ENCODE measurements around the gene SYT15B.
A peak's percentile ranks its signal among the peaks of the same experiment; 100 is the strongest.
"Not testable (repeated sequence)": the region's sequence is repeated elsewhere in the genome, so short reads cannot be mapped to it uniquely, and the experiment has no call there.

The SYT15B gene

DNA sequence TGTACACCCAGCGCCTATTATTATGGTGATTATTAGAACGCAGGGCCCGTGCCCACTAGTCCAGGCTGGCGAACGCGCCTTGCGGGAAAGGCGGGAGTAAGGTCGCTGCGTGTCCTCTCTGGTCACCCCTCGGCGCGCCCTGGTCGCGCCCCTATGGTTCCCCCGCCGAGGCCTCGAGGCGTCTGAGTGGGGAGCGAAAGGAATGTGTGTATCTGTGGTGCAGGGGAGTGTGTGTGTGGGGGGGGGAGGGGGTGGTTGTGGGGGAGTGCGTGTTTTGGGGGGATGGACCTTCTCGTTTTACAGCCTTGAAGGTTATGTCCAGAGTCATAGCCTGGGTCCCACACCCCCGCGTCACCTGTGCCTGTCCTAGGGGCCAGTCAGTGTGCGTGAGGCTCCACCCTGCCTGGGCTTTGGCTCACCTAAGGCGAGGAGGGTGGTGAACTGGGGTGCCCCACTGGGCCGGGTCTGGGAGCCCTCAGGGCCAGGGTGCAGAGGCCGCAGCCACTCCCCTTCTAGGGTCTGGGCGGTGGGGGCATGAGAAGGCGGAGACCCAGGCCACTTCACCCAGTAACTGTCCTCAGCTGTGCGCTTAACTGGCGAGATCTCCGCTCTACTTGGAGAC, at the start of gene SYT15B:
Gene SYT15B, minus strand, starts transcription at position 39 of the 622 bp plus-strand sequence. CDS start 952 bp downstream, outside the sequence.
- DNase-seq (ENCODE audit: low read depth in 4 of 4, low spot score in 1 of 4) = not testable (repeated sequence)

GRCh38 chr10:47779590-47779989, 16.2 kb upstream of the SYT15B start:
- not testable (repeated sequence) for DNase-seq (ENCODE audit: low read depth in 4 of 4, low spot score in 1 of 4)

DNA sequence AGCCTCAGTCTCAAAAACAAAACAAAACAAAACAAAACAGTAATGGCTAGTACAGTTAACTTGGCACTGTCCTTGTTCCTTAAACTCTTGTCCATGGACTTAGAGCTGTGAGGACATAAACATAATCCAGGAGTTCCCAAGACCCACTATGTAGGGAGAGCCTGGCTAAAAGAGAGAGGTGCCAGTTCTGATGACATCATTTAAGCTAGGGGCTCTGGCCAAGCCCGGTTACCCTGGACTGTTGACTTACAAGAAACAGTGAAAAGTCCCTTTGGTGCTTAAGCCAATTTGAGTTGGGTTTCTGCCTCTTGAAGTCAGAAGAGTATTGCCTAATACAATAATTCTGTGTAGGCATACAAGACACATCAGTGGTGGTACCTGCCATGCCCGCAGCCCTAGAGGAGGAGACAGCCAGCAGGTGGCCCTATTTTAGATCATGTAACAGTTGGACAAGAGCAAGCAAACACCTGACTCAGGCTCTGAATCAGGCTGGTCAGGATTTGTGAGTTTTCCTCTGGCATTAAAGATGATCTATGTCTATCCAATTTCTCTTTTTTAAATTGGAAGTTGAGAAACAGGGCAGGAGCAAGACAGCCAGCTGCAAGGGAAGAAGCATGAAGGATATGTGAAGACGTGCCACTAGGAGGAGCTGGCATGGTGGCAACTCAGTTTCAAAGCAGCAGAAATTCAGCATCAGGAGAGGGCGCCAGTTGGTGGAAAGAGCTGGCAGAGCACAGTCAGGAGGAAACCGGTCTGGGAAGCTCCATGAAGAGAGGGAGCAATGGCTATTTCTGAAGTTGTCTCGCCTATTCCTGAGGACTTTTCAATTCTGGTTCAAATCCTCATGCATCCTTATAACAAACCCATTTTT, 12.2 kb upstream of the SYT15B start:
- DNase-seq (ENCODE audit: low read depth in 4 of 4, low spot score in 1 of 4) = not testable (repeated sequence)

- DNase-seq (ENCODE audit: low read depth in 4 of 4, low spot score in 1 of 4) = not testable (repeated sequence)
These were observed 7.4 kb upstream of the SYT15B start for GRCh38 chr10:47770745-47771144.

- DNase-seq (ENCODE audit: low read depth in 4 of 4, low spot score in 1 of 4) = not testable (repeated sequence)
These were observed 5.3 kb upstream of the SYT15B start for GRCh38 chr10:47768578-47769115.

DNA sequence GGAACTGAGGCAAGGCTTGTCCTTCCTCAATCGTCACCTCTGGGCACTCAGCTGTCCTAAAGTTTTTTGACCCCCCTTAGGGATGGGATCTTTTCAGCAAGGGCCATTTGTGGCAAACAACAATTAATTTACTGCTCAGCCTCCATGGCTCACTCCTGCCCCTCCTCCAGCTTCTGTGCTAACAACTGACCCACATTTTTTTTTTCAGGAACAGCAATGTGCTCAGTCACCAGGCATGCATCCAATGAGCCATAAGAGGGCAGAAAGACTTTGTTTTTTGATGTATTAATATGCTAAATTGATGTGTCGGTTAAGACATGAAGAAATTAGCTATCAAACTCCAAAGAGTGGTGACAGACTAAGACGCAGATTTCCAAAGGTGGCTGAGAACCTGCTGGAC, 4.7 kb upstream of the SYT15B start:
- not testable (repeated sequence) for DNase-seq (ENCODE audit: low read depth in 4 of 4, low spot score in 1 of 4)

DNA sequence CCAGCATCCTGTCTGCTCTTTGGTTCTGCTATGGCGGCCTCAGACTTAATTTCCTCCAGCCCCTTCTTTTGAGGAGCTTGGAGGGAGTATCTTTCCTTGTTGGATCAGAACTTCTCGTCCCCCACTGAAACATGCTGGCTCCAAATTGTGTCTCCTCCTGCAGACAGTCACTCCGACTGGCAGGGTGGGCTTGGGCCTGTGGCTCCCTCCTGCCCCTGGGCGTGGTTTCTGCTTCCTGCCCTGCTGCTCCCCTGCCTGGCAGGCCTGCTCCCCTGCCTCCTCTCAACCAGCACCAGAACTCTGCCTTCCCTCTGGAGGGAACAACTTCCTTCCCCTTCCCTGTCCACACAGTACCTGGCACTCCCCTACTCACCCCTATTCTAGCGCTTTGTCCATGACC, 3.8 kb upstream of the SYT15B start:
- DNase-seq (ENCODE audit: low read depth in 4 of 4, low spot score in 1 of 4) = not testable (repeated sequence)

DNA sequence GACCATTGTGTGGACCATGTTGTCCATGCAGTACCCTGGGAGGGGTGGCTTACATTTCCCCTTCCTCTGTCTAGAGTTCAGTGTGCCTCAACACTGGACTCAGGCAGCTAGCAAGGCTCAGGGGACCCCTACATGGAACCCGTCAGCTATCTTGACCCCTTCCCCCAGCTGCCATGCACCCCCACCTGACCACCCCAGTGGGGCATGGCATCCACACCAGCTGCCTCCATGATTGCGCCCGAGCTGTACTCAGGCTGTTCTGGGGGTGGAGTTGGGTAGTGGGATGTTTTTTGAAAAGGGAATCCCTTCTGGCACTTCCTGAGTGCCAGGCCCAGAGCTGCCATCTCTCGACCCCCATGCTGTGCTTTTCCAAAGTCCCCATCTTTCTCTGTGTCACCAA, 1.8 kb upstream of the SYT15B start:
- not testable (repeated sequence) for DNase-seq (ENCODE audit: low read depth in 4 of 4, low spot score in 1 of 4)

GRCh38 chr10:47762674-47763553, 478 bp downstream of the SYT15B start:
- not testable (repeated sequence) for DNase-seq (ENCODE audit: low read depth in 4 of 4, low spot score in 1 of 4)

- DNase-seq (ENCODE audit: low read depth in 4 of 4, low spot score in 1 of 4) = not testable (repeated sequence)
These were observed 4.5 kb downstream of the SYT15B start for GRCh38 chr10:47758855-47759254.

DNA sequence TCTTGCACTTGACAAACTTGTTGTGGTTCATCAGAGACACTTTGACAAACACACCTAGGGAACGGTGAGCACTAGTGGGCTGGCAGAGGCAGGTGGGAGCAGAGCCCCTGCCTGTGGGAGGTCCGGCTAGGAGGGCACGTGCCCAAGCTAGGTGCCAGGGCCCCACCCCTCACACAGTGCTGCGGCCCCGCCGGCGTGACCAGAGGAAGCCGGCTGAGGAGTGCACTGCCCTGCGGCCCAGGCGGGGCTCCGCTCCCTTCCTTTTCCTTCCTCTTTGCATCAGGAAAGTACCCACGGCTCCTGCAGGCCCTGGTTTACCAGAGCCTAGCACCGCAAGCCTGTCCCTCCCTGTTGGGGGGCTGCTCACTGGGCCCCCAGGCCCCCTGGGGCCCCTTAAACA, 7.2 kb downstream of the SYT15B start:
- DNase-seq (ENCODE audit: low read depth in 4 of 4, low spot score in 1 of 4) = not testable (repeated sequence)

- not testable (repeated sequence) for DNase-seq (ENCODE audit: low read depth in 4 of 4, low spot score in 1 of 4)
These were observed 9.5 kb downstream of the SYT15B start for GRCh38 chr10:47753871-47754270.

DNA sequence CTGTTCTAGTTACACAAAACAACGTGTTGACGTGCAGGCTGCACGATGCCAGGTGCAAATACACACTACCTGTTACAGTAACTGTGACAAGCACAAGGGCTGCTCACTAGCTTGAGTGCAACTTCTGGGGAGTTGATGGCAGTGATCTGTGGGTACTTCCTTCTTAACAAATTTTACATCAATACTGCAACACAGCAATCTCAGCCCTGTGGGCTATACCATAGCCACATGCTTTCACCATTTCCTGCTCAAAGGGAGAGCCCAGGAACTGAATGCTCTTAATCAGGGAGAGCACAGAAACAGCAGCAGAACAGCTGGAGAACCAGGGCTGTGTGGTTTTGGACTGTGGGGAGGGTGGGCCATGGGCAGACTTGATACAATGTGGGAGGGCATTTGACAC, 10.2 kb downstream of the SYT15B start:
- not testable (repeated sequence) for DNase-seq (ENCODE audit: low read depth in 4 of 4, low spot score in 1 of 4)

- not testable (repeated sequence) for DNase-seq (ENCODE audit: low read depth in 4 of 4, low spot score in 1 of 4)
These were observed 11.6 kb downstream of the SYT15B start for GRCh38 chr10:47751821-47752220.

DNA sequence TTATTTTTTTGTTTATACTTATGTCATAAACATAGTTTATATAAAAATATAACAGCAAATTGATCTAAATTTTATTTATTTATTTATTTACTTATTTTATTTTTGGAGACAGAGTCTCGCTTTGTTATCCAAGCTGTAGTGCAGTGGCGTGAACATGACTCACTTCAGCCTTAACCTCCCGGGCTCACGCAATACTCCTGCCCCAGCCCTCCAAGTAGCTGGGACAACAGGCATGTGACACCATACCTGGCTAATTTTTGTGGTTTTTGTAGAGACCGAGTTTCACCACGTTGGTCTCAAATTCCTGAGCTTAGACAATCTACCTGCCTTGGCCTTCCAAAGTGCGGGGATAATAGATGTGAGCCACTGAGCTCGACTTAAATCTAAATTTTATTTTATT, 13.0 kb downstream of the SYT15B start:
- not testable (repeated sequence) for DNase-seq (ENCODE audit: low read depth in 4 of 4, low spot score in 1 of 4)

DNA sequence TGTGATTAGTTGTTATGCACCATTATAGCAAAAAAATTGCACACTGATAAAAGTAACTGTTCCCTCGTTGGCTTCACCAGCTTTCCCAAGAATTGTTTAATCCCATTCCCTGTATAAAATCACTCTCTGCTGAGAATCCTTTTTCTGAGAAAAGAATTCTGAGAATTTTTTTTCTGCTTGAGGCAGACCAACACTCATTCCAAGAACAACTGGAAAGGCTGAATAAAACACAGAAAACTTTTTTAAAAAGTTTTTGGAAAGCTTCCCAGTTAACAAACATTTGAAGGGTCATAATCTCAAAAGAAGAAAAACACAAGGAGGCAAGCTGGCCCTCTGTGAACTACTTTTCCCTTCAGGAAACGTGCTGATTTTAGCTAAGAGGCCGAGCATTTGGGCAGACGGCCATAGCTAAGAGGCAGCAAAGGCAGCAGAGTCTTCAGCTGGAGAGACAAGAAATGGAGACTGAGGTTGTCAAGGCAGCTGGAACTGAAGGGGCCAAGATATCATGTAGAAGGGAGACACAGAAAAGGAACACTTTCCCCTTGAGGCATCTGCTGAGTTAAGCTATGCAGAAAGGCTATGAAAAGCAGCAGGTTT, 16.5 kb downstream of the SYT15B start:
- not testable (repeated sequence) for DNase-seq (ENCODE audit: low read depth in 4 of 4, low spot score in 1 of 4)

- not testable (repeated sequence) for DNase-seq (ENCODE audit: low read depth in 4 of 4, low spot score in 1 of 4)
These were observed 18.5 kb downstream of the SYT15B start for GRCh38 chr10:47744881-47745280.

DNA sequence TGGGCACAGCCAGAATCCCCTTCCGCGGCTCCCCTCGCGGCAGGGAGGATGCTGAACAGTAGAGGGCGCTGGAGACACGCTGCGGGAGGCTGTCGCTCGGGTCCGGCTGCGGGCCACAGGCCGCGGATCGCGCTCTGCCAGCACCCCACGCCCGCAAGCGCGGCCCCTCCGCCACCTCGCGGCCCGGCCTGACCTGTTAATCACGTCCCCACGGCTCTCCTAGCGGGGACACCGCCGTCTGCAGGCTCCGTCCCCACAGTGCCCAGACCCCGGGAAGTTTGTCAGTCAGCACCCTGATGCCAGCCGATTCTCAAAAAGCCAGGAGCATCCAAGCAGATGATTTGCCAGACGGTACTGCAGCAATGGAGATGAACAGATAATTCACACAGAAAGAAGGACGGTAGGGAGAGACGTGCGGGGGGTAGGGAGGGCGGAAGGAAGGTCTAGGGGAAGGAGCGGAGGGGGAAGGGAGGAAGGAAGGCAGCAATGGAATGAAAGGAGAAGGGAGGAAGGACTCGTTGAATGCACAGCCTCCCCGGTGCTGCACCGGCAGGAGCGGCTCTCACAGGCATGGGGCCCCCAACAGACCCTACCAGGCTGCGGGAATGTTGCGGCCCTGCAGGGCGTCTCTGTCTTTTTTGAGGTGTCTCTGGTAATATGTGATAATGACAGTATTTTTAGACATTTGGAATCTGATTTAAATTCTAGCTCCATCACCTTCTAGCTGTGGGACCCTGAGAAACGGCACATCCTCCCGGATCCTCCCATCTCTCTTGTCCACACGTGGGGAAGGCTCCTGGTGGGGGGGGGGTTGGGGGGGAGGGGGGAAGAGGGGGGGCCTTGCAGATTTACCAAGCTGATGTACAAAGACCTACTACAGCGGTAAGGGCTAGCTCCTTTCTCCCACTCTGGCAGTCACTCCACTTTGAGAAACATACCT, 19.5 kb downstream of the SYT15B start:
- peak in 1 of 4 experiments; percentile 7 for DNase-seq (ENCODE audit: low read depth in 4 of 4, low spot score in 1 of 4)

- DNase-seq (ENCODE audit: low read depth in 4 of 4, low spot score in 1 of 4) = not testable (repeated sequence)
These were observed 22.5 kb downstream of the SYT15B start for GRCh38 chr10:47740868-47741267.
